ENCODE measurements around the gene PARL. TPM values are rescaled to one million over a fixed set of nuclear protein-coding genes. Genes with fewer than 3 reads are reported as not detected.

PARL gene
- total and polyA plus RNA-seq, 9 of the 15 experiments (the other 6 are each of a cell fraction or from before 2014, with no cell fraction given): 39.5 to 82.4 (median 57.4) TPM

GRCh38 chr3:183817639-183818038, 67.0 kb downstream of the PARL start:
- H3K36me3 ChIP-seq (ENCODE audit: control insufficient read depth, insufficient read depth, low read length): no peaks in the 10 kb centered on the region
- TF ChIP-seq, protein P1, sequence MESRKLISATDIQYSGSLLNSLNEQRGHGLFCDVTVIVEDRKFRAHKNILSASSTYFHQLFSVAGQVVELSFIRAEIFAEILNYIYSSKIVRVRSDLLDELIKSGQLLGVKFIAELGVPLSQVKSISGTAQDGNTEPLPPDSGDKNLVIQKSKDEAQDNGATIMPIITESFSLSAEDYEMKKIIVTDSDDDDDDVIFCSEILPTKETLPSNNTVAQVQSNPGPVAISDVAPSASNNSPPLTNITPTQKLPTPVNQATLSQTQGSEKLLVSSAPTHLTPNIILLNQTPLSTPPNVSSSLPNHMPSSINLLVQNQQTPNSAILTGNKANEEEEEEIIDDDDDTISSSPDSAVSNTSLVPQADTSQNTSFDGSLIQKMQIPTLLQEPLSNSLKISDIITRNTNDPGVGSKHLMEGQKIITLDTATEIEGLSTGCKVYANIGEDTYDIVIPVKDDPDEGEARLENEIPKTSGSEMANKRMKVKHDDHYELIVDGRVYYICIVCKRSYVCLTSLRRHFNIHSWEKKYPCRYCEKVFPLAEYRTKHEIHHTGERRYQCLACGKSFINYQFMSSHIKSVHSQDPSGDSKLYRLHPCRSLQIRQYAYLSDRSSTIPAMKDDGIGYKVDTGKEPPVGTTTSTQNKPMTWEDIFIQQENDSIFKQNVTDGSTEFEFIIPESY (CRISPR knock-in tag; IDR thresholded peaks at IDR 0.05): no peak
- no peak for TF ChIP-seq FOXP1 (CRISPR knock-in tag; IDR thresholded peaks at IDR 0.05)
- TF ChIP-seq, protein P2, sequence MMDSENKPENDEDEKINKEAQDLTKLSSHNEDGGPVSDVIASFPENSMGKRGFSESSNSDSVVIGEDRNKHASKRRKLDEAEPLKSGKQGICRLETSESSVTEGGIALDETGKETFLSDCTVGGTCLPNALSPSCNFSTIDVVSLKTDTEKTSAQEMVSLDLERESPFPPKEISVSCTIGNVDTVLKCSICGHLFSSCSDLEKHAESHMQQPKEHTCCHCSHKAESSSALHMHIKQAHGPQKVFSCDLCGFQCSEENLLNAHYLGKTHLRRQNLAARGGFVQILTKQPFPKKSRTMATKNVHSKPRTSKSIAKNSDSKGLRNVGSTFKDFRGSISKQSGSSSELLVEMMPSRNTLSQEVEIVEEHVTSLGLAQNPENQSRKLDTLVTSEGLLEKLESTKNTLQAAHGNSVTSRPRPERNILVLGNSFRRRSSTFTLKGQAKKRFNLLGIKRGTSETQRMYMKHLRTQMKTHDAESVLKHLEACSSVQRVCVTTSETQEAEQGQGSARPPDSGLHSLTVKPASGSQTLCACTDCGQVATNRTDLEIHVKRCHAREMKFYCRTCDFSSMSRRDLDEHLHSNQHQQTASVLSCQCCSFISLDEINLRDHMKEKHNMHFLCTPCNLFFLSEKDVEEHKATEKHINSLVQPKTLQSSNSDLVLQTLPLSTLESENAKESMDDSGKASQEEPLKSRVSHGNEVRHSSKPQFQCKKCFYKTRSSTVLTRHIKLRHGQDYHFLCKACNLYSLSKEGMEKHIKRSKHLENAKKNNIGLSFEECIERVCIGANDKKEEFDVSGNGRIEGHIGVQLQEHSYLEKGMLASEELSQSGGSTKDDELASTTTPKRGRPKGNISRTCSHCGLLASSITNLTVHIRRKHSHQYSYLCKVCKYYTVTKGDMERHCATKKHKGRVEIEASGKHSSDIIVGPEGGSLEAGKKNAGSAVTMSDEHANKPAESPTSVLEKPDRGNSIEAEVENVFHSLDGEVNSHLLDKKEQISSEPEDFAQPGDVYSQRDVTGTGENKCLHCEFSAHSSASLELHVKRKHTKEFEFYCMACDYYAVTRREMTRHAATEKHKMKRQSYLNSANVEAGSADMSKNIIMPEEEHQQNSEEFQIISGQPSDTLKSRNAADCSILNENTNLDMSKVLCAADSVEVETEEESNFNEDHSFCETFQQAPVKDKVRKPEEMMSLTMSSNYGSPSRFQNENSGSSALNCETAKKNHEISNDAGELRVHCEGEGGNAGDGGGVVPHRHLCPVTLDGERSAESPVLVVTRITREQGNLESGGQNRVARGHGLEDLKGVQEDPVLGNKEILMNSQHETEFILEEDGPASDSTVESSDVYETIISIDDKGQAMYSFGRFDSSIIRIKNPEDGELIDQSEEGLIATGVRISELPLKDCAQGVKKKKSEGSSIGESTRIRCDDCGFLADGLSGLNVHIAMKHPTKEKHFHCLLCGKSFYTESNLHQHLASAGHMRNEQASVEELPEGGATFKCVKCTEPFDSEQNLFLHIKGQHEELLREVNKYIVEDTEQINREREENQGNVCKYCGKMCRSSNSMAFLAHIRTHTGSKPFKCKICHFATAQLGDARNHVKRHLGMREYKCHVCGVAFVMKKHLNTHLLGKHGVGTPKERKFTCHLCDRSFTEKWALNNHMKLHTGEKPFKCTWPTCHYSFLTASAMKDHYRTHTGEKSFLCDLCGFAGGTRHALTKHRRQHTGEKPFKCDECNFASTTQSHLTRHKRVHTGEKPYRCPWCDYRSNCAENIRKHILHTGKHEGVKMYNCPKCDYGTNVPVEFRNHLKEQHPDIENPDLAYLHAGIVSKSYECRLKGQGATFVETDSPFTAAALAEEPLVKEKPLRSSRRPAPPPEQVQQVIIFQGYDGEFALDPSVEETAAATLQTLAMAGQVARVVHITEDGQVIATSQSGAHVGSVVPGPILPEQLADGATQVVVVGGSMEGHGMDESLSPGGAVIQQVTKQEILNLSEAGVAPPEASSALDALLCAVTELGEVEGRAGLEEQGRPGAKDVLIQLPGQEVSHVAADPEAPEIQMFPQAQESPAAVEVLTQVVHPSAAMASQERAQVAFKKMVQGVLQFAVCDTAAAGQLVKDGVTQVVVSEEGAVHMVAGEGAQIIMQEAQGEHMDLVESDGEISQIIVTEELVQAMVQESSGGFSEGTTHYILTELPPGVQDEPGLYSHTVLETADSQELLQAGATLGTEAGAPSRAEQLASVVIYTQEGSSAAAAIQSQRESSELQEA (IDR thresholded peaks at IDR 0.05; ENCODE audit: low read depth): no peak
- TF ChIP-seq HOXB6 (CRISPR knock-in tag; IDR thresholded peaks at IDR 0.05; ENCODE audit: borderline replicate concordance): no peak
- no peak overlapping the region for H3K4me2 ChIP-seq (ENCODE audit: insufficient read depth, low read length)
- no peaks in the 10 kb centered on the region for H3K9me3 ChIP-seq (replicated peaks; ENCODE audit: control insufficient read depth, insufficient read depth, low read depth, low read length)
- DNase-seq (ENCODE audit: extremely low read depth in 1 of 4, low spot score in 3 of 4): no peak
- ATAC-seq: no peak
- POLR2A ChIA-PET: no interaction called here
- H3K27ac ChIP-seq (ENCODE audit: extremely low read depth, low read depth, low read length): no peak overlapping the region
- 58% methylated on average over 9 of the region's 9 CpGs for WGBS (ENCODE audit: insufficient coverage, low coverage, missing lambda C conversion rate)
- H3K79me2 ChIP-seq (ENCODE audit: control insufficient read depth, insufficient read depth, low read length): no peaks in the 10 kb centered on the region
- BruUV-seq (replicated peaks): no TSS peak
- in situ Hi-C loops (cut with MboI) (no loop called here), intact Hi-C loops (cut with micrococcal nuclease) (no loop called here)
- no peak overlapping the region for H2AFZ ChIP-seq (ENCODE audit: low read depth, low read length)
- H3K9me1 ChIP-seq (ENCODE audit: control insufficient read depth, insufficient read depth, low read length): peaks cover 5% of the 10 kb centered on the region
- FAIRE-seq: no peak
- no peaks in the 10 kb centered on the region for H3K27me3 ChIP-seq (ENCODE audit: control insufficient read depth in 2 of 2, insufficient read depth in 2 of 2, low read length in 2 of 2)
- 0 out of 4 replicates have a peak overlapping the region, but pooled peaks of 1 of the 2 experiments have one; percentile 32 for H3K9ac ChIP-seq (ENCODE audit: insufficient read depth in 1 of 2, low read depth in 2 of 2, low read length in 2 of 2)
- H4K20me1 ChIP-seq (replicated peaks; ENCODE audit: control insufficient read depth, insufficient read depth, low read length): no peaks in the 10 kb centered on the region
- H3K4me1 ChIP-seq (replicated peaks in 1 of 2; ENCODE audit: control insufficient read depth in 2 of 2, insufficient read depth in 2 of 2, low read length in 2 of 2): peaks cover 0 to 4% of the 10 kb centered on the region in 2 experiments; a peak in 2 of 5 replicates
- H3K4me3 ChIP-seq: no peak overlapping the region
- CTCF ChIA-PET (ENCODE audit: low intra/inter-chr PET ratio): no interaction called here
